Retina (tissue), 1 donor: ENCODE data around the gene EEA1.

Experiments
- DNase-seq: peaks from one replicate; pipeline ENCODE4 v3.0.0-alpha.2; 2016

The EEA1 gene

GRCh38 chr12:92740411-92740810, 188.7 kb downstream of the EEA1 start:
- DNase-seq: no peak

GRCh38 chr12:92739113-92739512, 190.0 kb downstream of the EEA1 start:
- DNase-seq: no peak

- DNase-seq: no peak
These were observed 190.9 kb downstream of the EEA1 start for GRCh38 chr12:92737855-92738850.

GRCh38 chr12:92736605-92737004, 192.5 kb downstream of the EEA1 start:
- no peak for DNase-seq

- DNase-seq: no peak
These were observed 193.9 kb downstream of the EEA1 start for GRCh38 chr12:92735131-92735721.

- DNase-seq: no peak
These were observed 195.4 kb downstream of the EEA1 start for GRCh38 chr12:92733661-92734060.

GRCh38 chr12:92733181-92733580, 195.9 kb downstream of the EEA1 start:
- DNase-seq: no peak

- DNase-seq: no peak
These were observed 196.4 kb downstream of the EEA1 start for GRCh38 chr12:92732716-92733115.

GRCh38 chr12:92732216-92732615, 196.9 kb downstream of the EEA1 start:
- DNase-seq: no peak

GRCh38 chr12:92730758-92731157, 198.3 kb downstream of the EEA1 start:
- no peak for DNase-seq

GRCh38 chr12:92729773-92730305, 199.3 kb downstream of the EEA1 start:
- no peak for DNase-seq

- DNase-seq: no peak
These were observed 202.2 kb downstream of the EEA1 start for GRCh38 chr12:92726850-92727249.

GRCh38 chr12:92722897-92723296, 206.2 kb downstream of the EEA1 start:
- DNase-seq: no peak

GRCh38 chr12:92721656-92722055, 207.4 kb downstream of the EEA1 start:
- no peak for DNase-seq

- DNase-seq: no peak
These were observed 208.0 kb downstream of the EEA1 start for GRCh38 chr12:92721130-92721529.
